Ovary (tissue), 3 donors: ENCODE data around the gene CRTC1.

Experiments
- CTCF ChIP-seq, 3 donors: fragments of 450-650 bp in 2 of 3; fragments of 200-600 bp in 1 of 3; IDR thresholded peaks; one replicate each; pipeline versions ENCODE4 v1.5.1 to v1.8.0; 2016 to 2022; ENCODE audit warnings: antibody characterized with exemption in 3 of 3, mild to moderate bottlenecking in 1 of 3
- EP300 ChIP-seq: sonication (generic); formaldehyde crosslinking; IDR thresholded peaks from one replicate; pipeline ENCODE4 v1.6.1; 2017; ENCODE audit warnings: antibody characterized with exemption
- POLR2A ChIP-seq: fragments of 450-650 bp; IDR thresholded peaks from one replicate; pipeline ENCODE4 v1.6.1; 2017; ENCODE audit warnings: antibody characterized with exemption, mild to moderate bottlenecking, moderate library complexity
- donor health status: DM: no; HTN: no; CAD: no.

- TF ChIP-seq CTCF (IDR thresholded peaks at IDR 0.05) = no peak
- TF ChIP-seq POLR2A = no peak
- TF ChIP-seq EP300 = no peak
Observed at GRCh38 chr19:18798384-18799352, 115.2 kb downstream of the CRTC1 start.
